NCI-H446 (cell line): Measurements from ENCODE around the gene TRIM44.
A peak's percentile ranks its signal among the peaks of the same experiment; 100 is the strongest.
"Not testable (repeated sequence)": the region's sequence is repeated elsewhere in the genome, so short reads cannot be mapped to it uniquely, and the experiment has no call there.

Experiments
- DNase-seq, 2 experiments: peaks; one replicate each; lab custom pipeline; 2025; lab: John Stamatoyannopoulos, UW

Gene TRIM44

DNA sequence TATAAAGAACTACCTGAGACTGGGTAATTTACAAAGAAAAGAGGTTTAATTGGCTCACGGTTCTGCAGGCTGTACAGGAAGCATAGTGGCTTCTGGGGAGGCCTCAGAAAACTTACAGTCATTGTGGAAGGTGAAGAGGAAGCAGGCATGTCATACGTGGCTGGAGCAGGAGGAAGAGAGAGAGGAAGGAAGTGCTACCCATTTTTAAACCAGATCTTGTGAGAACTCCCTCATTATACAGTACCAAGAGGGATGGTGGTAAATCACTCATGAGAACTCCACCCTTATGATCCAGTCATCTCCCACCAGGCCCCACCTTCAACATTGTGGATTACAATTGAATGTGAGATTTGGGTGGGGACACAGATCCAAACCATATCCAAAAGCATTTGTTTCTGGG lies 53.1 kb downstream of the TRIM44 start:
- not testable (repeated sequence) for DNase-seq

DNA sequence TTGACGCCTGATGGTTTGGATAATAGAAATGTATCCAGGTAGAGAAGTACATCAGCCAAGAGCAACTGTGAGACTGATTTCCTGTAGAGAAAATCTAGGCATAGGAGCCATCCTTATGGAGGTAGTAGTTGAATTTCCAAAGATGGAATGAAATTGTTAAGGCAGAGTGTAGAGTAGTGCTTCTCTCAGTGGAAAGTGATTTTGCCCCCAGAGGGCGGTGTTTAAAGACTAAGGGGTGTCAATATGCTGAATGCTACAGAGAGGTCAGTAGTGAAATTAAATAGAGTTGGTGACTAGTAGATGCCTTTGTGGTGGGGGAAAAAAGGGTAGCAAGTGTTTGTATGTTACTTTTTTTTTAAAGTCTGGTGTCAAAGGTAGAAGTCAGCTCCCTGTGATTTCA lies 54.5 kb downstream of the TRIM44 start:
- DNase-seq = no peak

GRCh38 chr11:35717520-35717919 lies 54.9 kb downstream of the TRIM44 start:
- DNase-seq = no peak

- DNase-seq = no peak
Observed at GRCh38 chr11:35721651-35722282, 59.2 kb downstream of the TRIM44 start.

GRCh38 chr11:35722641-35723040 lies 60.1 kb downstream of the TRIM44 start:
- DNase-seq = no peak

- no peak for DNase-seq
Observed at GRCh38 chr11:35723493-35723892, 60.9 kb downstream of the TRIM44 start.

DNA sequence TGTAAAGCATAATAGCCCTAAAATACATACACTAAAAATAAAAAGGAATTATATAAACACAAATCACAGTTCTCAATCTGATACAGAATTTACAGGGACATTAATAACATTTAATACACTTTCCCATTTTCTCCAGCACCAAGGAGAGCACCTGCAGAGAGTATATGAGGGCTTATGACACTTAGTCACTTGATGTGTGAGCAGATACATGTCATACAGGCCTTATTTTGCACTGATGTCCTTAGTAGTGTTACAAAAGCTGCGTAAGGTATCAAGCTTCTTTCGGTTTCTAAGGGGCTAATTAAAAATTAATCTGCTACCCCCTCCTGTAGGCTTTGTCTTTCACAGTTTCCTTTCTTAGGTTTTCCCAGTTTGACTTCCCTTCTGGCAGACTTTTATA lies 61.3 kb downstream of the TRIM44 start:
- DNase-seq = no peak

DNA sequence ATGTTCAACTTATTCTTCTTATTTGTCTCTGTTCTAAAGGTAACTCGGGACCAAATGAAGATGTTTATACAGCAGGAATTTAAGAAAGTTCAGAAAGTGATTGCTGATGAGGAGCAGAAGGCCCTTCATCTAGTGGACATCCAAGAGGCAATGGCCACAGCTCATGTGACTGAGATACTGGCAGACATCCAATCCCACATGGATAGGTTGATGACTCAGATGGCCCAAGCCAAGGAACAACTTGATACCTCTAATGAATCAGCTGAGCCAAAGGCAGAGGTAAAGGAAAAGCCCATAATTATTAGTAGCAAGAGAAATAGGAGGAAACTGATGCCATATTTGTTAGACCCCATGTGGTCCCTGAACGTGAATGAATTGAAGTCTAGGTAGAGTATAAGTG lies 63.3 kb downstream of the TRIM44 start:
- DNase-seq = peak in 1 of 2 experiments; percentile 48

DNA sequence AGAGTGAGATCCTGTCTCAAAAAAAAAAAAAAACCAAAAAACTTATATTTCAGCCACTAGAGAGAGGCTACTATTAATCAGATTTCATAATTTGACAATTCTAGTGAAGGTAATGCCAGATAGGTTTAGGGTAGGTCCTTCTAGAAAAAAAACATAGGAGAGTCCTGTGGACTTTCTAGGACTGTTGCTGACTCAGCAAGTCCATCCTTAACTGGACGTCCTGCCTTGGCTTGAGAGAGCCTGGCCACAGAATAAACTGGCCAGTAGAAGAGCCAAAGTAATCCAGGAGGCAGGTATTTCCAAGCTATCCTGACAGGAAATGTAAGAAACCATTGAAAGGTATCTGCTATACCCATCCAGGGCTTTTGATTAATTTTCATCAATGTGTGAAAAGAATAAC lies 64.6 kb downstream of the TRIM44 start:
- no peak for DNase-seq

- no peak for DNase-seq
Observed at GRCh38 chr11:35730254-35730653, 67.7 kb downstream of the TRIM44 start.

DNA sequence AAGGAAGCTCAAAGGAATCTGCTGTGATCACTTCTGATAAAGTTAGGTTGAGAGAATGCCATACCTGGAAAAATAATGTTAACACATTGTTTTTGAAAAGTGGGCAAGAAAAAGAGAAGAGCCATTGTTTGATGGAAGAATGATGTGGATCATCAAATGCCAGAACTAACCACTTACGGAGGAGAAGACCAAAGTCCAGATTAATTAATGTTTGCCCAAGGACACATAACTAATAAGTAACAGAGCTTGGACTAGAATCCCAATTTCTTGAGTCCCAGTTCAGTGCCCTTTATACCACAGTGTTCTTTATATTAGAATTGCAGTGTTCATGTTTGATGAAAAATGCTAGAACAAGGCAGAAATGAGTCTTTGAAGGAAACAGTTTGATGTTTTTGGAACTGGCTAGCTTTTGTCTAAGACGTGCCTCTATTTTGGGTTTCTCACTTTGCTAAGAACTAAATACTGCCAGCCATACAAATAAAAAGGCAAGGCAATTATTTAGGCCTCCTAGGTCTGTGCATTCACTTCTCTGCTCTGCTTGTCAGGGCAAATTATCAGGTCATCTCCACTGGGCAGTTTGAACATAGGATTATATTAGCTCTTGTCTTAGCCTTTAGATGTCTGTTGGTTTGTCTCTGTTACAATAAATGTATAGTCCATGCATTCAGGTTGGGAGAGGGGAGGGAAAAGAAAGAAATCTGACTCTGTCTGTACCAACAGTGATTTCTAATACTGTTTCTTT lies 72.3 kb downstream of the TRIM44 start:
- no peak for DNase-seq

DNA sequence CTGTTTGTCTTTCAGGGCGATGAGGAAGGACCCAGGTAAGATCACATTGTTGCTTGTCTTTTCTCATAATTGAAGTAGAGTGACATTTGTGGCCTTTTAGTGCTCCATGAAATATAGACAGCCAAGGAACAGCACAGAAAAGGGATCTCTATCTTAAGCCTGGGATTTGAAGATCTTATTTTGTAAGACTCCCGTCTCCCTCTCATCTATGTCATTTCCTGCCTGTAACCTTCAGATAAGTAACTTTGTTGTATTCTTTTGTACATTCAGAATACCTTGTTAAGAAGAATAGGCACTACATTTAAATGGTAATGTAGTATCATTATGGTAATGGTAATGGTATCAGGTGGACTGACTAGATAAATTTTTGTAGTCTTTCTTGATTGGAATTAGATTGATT lies 72.8 kb downstream of the TRIM44 start:
- no peak for DNase-seq

DNA sequence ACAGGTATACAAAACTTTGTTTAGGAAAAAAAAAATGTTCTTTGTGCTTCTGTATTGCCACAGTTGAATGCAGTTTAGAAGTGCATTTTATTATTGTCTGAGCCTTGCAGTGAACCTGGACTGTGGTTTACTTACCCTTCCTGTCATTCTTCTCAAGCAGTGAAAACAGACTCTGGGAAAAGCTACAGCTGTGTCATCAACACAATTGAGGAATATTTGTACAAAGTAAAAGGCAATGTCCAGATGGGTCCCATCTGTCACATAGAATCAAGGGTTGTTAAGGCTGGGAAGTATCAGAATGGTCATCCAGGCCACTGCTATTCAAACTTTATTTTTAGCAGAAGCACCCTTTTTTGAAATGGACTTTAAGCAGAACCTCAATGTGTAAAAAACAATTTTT lies 73.3 kb downstream of the TRIM44 start:
- no peak for DNase-seq

DNA sequence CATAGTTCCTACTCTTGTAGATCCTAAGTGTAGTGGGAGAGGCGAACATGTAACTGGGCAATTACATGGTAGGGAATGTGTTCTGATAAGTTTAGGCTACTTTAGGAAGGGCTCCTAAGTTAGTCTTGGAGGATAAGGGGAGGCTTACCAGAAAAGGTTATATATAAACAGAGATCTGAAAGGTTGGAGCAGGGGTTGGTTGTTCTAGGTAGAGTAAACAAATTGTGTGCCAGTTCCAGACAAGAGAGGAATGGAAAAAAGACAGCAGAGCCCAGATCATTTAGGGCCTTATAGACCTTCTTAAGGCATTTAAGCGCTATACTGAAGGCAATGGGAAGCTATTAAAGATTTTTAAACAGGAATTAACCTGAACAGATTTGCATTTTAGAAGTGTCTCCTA lies 74.4 kb downstream of the TRIM44 start:
- no peak for DNase-seq

DNA sequence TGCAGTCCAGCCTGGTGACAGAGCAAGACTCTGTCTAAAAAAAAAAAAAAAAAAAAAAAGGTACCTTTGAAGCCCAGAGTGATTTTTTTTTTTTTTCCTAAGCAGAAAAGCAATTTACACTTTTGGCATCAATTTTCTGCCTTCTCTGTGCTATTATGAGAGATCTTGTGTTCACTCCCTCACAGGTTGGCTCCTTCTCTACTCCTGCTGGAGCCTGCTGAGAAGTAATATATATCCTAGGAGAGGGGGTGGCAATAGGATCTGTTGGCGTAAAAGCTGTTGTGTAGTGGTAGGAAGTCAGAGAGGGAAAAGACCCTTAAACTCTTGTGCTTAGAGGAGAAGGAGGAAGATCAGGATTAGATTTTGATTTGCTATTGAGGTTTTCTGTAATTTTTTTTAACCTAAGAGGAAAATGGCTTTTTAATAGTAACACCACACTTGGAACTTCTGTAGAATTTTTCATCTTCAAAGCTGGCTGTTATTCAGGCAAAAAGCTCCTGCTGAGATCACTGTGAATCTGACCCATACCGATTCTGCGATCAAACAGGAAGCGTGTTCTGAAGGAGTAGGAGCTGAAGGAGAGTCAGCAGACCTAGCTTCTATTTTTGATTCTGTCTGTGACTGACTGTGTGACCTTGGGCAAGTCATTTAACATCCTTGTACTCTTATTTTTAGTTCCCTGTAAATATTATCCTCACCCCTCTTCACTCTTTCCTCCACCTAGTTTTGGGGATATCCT lies 77.7 kb downstream of the TRIM44 start:
- DNase-seq = peak in 1 of 2 experiments; percentile 11

GRCh38 chr11:35742707-35743454 lies 80.3 kb downstream of the TRIM44 start:
- no peak for DNase-seq

DNA sequence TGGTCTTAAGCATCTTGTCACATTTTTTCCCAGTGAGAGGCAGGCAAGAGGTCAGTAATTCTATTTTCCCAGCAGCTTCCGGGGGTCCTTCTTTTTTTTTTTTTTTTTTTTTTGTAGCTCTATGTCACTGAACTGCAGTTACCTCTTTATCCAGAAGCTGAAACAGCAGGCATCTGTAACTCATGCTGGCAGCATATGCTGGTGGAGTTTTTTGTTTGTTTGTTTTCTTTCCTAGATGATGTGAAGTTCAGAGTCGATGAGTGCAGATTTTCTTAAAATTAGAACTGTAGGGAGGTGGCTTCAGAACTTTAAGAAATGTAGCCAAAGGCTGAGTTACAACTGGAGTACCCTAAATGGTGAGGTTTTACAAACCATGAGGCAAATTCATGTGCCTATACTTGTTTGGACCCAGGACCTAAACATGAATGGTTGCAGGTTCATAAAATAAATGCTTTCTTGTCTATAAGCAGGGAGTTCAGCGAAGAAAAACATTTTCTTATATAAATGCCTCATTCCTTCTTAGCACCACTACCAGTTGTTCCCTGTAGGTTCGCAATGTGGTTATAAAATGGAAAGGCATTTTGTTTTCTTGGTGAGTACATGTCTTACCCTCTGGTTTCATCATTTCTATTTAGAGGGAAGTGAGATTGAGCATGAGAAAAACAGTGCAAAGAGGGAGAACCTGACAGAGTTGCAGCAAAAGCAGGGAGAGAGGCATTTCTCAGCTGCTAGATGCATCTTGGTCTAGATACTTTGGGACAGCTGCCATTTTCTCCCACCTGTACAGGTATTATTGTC lies 84.0 kb downstream of the TRIM44 start:
- no peak for DNase-seq

DNA sequence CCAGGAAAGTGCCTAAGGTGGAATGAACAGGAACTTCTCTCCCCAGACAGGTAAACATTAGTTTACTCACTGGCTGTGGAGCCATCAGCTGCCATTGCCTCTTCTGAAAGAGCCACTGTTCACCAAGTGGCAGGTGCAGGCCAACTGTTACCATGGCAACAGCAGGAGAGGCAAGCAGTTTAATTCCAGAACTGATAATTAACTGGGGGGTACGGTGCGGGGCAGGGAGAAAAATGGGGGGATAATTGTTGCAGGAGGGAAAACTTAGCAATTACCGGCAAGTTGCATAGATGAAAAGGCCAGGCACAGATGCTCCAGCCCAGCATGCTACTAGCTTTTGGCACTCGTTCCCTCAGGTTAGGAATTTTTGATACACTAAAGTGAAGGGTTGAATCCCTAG lies 85.1 kb downstream of the TRIM44 start:
- no peak for DNase-seq

DNA sequence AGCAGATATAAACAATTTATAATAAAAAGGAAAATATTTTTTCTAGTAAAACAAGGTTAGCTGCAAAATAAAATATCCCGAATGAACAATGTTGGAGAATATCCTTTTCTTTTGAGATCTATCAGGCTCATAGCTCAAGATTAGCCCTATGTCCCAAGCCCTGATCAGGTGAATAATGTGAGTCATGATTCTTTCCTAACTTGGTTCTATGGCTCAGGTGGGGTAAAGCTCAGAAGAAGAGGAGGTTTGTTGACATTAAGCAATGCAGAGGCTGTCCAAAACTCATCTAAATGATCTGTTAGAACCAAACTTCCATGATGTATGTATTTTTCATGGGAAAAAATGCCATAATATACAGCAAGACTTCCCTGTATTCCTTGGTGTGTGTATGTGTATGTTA lies 86.1 kb downstream of the TRIM44 start:
- DNase-seq = no peak

DNA sequence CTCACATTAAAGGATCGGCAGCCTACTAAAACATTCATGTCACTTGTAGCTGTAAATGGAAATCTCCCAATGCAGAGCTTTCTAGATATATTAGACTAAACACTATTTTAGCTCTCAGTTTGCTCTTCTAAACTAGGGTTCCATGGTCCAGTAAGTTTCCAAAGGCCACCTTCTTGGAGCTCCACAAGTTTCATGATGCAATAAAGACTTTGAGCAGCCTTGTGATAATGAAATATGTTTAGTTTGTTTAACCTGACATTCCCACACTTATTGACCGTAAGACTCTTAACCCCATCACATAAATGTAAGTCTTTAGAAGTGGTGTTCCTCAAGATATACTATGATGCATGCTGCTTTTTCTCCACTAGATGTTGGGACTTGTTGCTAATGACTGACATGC lies 87.7 kb downstream of the TRIM44 start:
- DNase-seq = no peak

GRCh38 chr11:35750981-35751663 lies 88.5 kb downstream of the TRIM44 start:
- no peak for DNase-seq
